HG03064 (cell line): Measurements from ENCODE around the gene EDN1.

ENCODE experiments used
- ATAC-seq: cut with Tn5 transposase; IDR thresholded peaks from one replicate; pipeline ENCODE4 v1.9.1; 2021; ENCODE audit warnings: low read depth; ENCODE audit not compliant: unreplicated experiment

Gene EDN1

GRCh38 chr6:12343440-12344162 lies 53.4 kb downstream of the EDN1 start:
- ATAC-seq = no peak

- ATAC-seq = no peak
These were observed 54.1 kb downstream of the EDN1 start for GRCh38 chr6:12344296-12344695.

GRCh38 chr6:12344961-12345693 lies 55.0 kb downstream of the EDN1 start:
- ATAC-seq = no peak

- ATAC-seq = no peak
These were observed 55.5 kb downstream of the EDN1 start for GRCh38 chr6:12345694-12346058.
